ENCODE measurements around the gene C12orf42.

- no peak for TF ChIP-seq POLR2A (IDR thresholded peaks at IDR 0.05)
- no peak for TF ChIP-seq POLR2AphosphoS5 (IDR thresholded peaks at IDR 0.05)
- no peak for TF ChIP-seq CTCF (IDR thresholded peaks at IDR 0.05)
- TF ChIP-seq EP300 (IDR thresholded peaks at IDR 0.05), result no peak
Observed at GRCh38 chr12:103520686-103521215, 25.0 kb upstream of the C12orf42 start.
